ENCODE data around the gene SMC4.

GRCh38 chr3:160464321-160464720, 64.9 kb downstream of the SMC4 start:
- no peak for TF ChIP-seq CTCF (conservative IDR thresholded peaks at IDR 0.05)
- no peak for TF ChIP-seq ZFX (IDR thresholded peaks at IDR 0.05)

All from C4-2B (cell line).